BLaER1 (cell line): ENCODE data around the gene NRGN.
"Not testable (repeated sequence)": the region's sequence is repeated elsewhere in the genome, so short reads cannot be mapped to it uniquely, and the experiment has no call there.

Experiments
- H3K27ac ChIP-seq: shearing (Covaris generic); formaldehyde crosslinking; 2 replicates; pipeline ENCODE4 v1.8.1; 2022
- H3K27me3 ChIP-seq: shearing (Covaris generic); formaldehyde crosslinking; 2 replicates; pipeline ENCODE4 v1.8.1; 2022
- H3K36me3 ChIP-seq: shearing (Covaris generic); formaldehyde crosslinking; 2 replicates; pipeline ENCODE4 v1.8.1; 2022
- H3K4me1 ChIP-seq: shearing (Covaris generic); formaldehyde crosslinking; 2 replicates; pipeline ENCODE4 v1.8.1; 2022
- H3K4me2 ChIP-seq: shearing (Covaris generic); formaldehyde crosslinking; 2 replicates; pipeline ENCODE4 v1.8.1; 2022
- H3K4me3 ChIP-seq: shearing (Covaris generic); formaldehyde crosslinking; 2 replicates; pipeline ENCODE4 v1.8.1; 2022
- H3K9ac ChIP-seq: shearing (Covaris generic); formaldehyde crosslinking; 2 replicates; pipeline ENCODE4 v1.8.1; 2022
- H3K9me3 ChIP-seq: shearing (Covaris generic); formaldehyde crosslinking; 2 replicates; pipeline ENCODE4 v1.8.1; 2022
- H4K20me1 ChIP-seq: shearing (Covaris generic); formaldehyde crosslinking; 2 replicates; pipeline ENCODE4 v1.8.1; 2022
- Cebpa-rat ChIP-seq: shearing (Covaris generic); IDR thresholded peaks from 2 replicates; pipeline ENCODE4 v1.8.1; 2022

The NRGN gene

GRCh38 chr11:124761301-124762104 lies 21.8 kb downstream of the NRGN start:
- H4K20me1 ChIP-seq = peaks cover 29% of the 10 kb centered on the region
- no peaks in the 10 kb centered on the region for H3K27me3 ChIP-seq
- H3K4me2 ChIP-seq = peak overlapping the region; percentile 96
- peaks cover 20% of the 10 kb centered on the region for H3K36me3 ChIP-seq
- H3K4me3 ChIP-seq = peak overlapping the region; percentile 79
- peak overlapping the region; percentile 92 for H3K27ac ChIP-seq
- no peaks in the 10 kb centered on the region for H3K9me3 ChIP-seq
- H3K4me1 ChIP-seq = peaks cover 57% of the 10 kb centered on the region
- H3K9ac ChIP-seq = peak overlapping the region; percentile 85
- no peak for TF ChIP-seq Cebpa-rat

- H3K9me3 ChIP-seq = no peaks in the 10 kb centered on the region
- peak within 1 kb of the TSS; percentile 92 for H3K27ac ChIP-seq
- peaks cover 24% of the 10 kb centered on the region for H3K36me3 ChIP-seq
- peaks cover 53% of the 10 kb centered on the region for H3K4me1 ChIP-seq
- peak within 1 kb of the TSS; percentile 96 for H3K4me2 ChIP-seq
- H3K27me3 ChIP-seq = no peaks in the 10 kb centered on the region
- no peak for TF ChIP-seq Cebpa-rat
- peaks cover 23% of the 10 kb centered on the region for H4K20me1 ChIP-seq
- peak within 1 kb of the TSS; percentile 85 for H3K9ac ChIP-seq
- H3K4me3 ChIP-seq = peak within 1 kb of the TSS; percentile 79
Observed at GRCh38 chr11:124762105-124762623, 22.4 kb downstream of the NRGN start, which contains the start of gene ESAM. TSS of gene ESAM (minus strand) at chr11:124762290. CDS start at chr11:124762154, 136 bp downstream.

GRCh38 chr11:124762624-124763155 lies 22.9 kb downstream of the NRGN start:
- H3K27me3 ChIP-seq = no peaks in the 10 kb centered on the region
- peak overlapping the region; percentile 96 for H3K4me2 ChIP-seq
- H3K4me1 ChIP-seq = peaks cover 48% of the 10 kb centered on the region

GRCh38 chr11:124763156-124763947 lies 23.6 kb downstream of the NRGN start:
- H3K27ac ChIP-seq = no peak overlapping the region
- H3K4me3 ChIP-seq = peak overlapping the region; percentile 79
- no peaks in the 10 kb centered on the region for H3K27me3 ChIP-seq
- peaks cover 35% of the 10 kb centered on the region for H3K36me3 ChIP-seq
- no peak for TF ChIP-seq Cebpa-rat
- peak overlapping the region; percentile 96 for H3K4me2 ChIP-seq
- H4K20me1 ChIP-seq = peaks cover 12% of the 10 kb centered on the region; the same call in 1 of the 2 replicates
- H3K4me1 ChIP-seq = peaks cover 41% of the 10 kb centered on the region
- peak overlapping the region; percentile 85; the same call in 1 of the 2 replicates for H3K9ac ChIP-seq
- H3K9me3 ChIP-seq = no peaks in the 10 kb centered on the region

More at GRCh38 chr11:124762624-124763155, 22.9 kb downstream of the NRGN start:
- peak overlapping the region; percentile 79 for H3K4me3 ChIP-seq
- H3K9me3 ChIP-seq = no peaks in the 10 kb centered on the region
- H4K20me1 ChIP-seq = peaks cover 18% of the 10 kb centered on the region
- H3K9ac ChIP-seq = peak overlapping the region; percentile 85
- peaks cover 29% of the 10 kb centered on the region for H3K36me3 ChIP-seq
- TF ChIP-seq Cebpa-rat = no peak
- no peak overlapping the region for H3K27ac ChIP-seq

- Histone ChIP-seq H3K4me2 (no peak overlapping the region), H3K27ac (no peak overlapping the region), H3K9ac (no peak overlapping the region), H3K27me3 (no peaks in the 10 kb centered on the region), H3K4me3 (no peak overlapping the region), H3K36me3 (peaks cover 57% of the 10 kb centered on the region), H4K20me1 (peaks cover 12% of the 10 kb centered on the region; the same call in 1 of the 2 replicates), H3K9me3 (no peaks in the 10 kb centered on the region), H3K4me1 (peaks cover 13% of the 10 kb centered on the region)
- TF ChIP-seq Cebpa-rat = no peak
Observed at GRCh38 chr11:124766156-124766555, 26.4 kb downstream of the NRGN start.

- TF ChIP-seq Cebpa-rat = no peak
- Histone ChIP-seq H3K9me3 (no peaks in the 10 kb centered on the region), H4K20me1 (no peaks in the 10 kb centered on the region), H3K36me3 (peaks cover 75% of the 10 kb centered on the region), H3K4me2 (no peak overlapping the region), H3K4me1 (no peaks in the 10 kb centered on the region), H3K27me3 (no peaks in the 10 kb centered on the region), H3K9ac (no peak overlapping the region), H3K27ac (no peak overlapping the region), H3K4me3 (no peak overlapping the region)
Observed at GRCh38 chr11:124768914-124769313, 29.2 kb downstream of the NRGN start.

GRCh38 chr11:124769806-124770774 lies 30.3 kb downstream of the NRGN start:
- no peak overlapping the region for H3K9ac ChIP-seq
- no peak overlapping the region for H3K4me2 ChIP-seq

GRCh38 chr11:124770959-124771358 lies 31.2 kb downstream of the NRGN start:
- not testable (repeated sequence) for H3K9ac ChIP-seq, H3K4me1 ChIP-seq, H3K4me2 ChIP-seq, H4K20me1 ChIP-seq, H3K27me3 ChIP-seq, H3K4me3 ChIP-seq, H3K27ac ChIP-seq, H3K9me3 ChIP-seq
- H3K36me3 ChIP-seq = peaks cover 65% of the 10 kb centered on the region

More at GRCh38 chr11:124769806-124770774, 30.3 kb downstream of the NRGN start:
- Histone ChIP-seq H3K36me3 (peaks cover 72% of the 10 kb centered on the region), H4K20me1 (no peaks in the 10 kb centered on the region), H3K27ac (no peak overlapping the region), H3K4me1 (no peaks in the 10 kb centered on the region), H3K27me3 (no peaks in the 10 kb centered on the region), H3K9me3 (no peaks in the 10 kb centered on the region), H3K4me3 (no peak overlapping the region)
- TF ChIP-seq Cebpa-rat = no peak
